ENCODE data around the gene MRPS6. TPM values are rescaled to one million over a fixed set of nuclear protein-coding genes. Genes with fewer than 3 reads are reported as not detected.

MRPS6 gene
- total RNA-seq, 1 experiment from 2014 or later = 109 TPM

DNA sequence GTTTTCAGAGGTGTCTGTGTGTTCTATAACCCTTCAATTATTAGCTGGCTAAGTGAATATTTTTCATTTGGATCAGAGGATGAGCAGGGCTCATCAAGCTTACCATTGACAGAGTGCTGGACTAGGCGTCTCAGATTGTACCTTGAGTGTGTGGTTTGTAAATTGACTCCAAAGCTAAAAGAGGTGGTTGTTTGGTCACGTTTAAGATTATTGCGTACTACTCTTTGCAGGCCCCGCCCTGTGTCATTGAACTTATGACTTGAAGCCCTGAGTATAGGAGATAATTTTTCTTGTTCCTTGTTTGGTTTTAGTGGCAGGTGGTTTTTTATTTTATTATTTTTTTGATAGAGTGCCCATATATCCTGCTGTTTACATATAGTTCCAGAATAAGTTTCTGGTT lies 17.7 kb downstream of the MRPS6 start:
- H3K27me3 ChIP-seq (ENCODE audit: control insufficient read depth, insufficient read depth, low read length) = no peaks in the 10 kb centered on the region
- BruUV-seq (replicated peaks) = no TSS peak
- no peak overlapping the region for H3K27ac ChIP-seq (ENCODE audit: low read length)
- POLR2A ChIA-PET = no interaction called here
- CTCF ChIA-PET = interaction anchor here (0.6 kb wide), 1 partner anchor 23 kb away, joined by 4 read pairs; no protein-coding TSS in a partner anchor
- no peaks in the 10 kb centered on the region for H3K9me3 ChIP-seq (ENCODE audit: control insufficient read depth, insufficient read depth, low read depth, low read length)
- H3K4me3 ChIP-seq (ENCODE audit: low read depth in 2 of 2, low read length in 2 of 2) = no peak overlapping the region
- TF ChIP-seq, protein P1, sequence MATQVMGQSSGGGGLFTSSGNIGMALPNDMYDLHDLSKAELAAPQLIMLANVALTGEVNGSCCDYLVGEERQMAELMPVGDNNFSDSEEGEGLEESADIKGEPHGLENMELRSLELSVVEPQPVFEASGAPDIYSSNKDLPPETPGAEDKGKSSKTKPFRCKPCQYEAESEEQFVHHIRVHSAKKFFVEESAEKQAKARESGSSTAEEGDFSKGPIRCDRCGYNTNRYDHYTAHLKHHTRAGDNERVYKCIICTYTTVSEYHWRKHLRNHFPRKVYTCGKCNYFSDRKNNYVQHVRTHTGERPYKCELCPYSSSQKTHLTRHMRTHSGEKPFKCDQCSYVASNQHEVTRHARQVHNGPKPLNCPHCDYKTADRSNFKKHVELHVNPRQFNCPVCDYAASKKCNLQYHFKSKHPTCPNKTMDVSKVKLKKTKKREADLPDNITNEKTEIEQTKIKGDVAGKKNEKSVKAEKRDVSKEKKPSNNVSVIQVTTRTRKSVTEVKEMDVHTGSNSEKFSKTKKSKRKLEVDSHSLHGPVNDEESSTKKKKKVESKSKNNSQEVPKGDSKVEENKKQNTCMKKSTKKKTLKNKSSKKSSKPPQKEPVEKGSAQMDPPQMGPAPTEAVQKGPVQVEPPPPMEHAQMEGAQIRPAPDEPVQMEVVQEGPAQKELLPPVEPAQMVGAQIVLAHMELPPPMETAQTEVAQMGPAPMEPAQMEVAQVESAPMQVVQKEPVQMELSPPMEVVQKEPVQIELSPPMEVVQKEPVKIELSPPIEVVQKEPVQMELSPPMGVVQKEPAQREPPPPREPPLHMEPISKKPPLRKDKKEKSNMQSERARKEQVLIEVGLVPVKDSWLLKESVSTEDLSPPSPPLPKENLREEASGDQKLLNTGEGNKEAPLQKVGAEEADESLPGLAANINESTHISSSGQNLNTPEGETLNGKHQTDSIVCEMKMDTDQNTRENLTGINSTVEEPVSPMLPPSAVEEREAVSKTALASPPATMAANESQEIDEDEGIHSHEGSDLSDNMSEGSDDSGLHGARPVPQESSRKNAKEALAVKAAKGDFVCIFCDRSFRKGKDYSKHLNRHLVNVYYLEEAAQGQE (IDR thresholded peaks at IDR 0.05; ENCODE audit: insufficient read depth in 1 of 2, low read depth in 2 of 2, low read length in 1 of 2) = no peak
- TF ChIP-seq POLR2AphosphoS5 (IDR thresholded peaks at IDR 0.05; ENCODE audit: low read depth, low read length) (no peak), SIN3A (IDR thresholded peaks at IDR 0.05; ENCODE audit: borderline replicate concordance, insufficient read depth, low read depth, low read length) (no peak)
- peaks cover 62% of the 10 kb centered on the region for H3K4me1 ChIP-seq (ENCODE audit: control insufficient read depth, insufficient read depth, low read length)
- ATAC-seq (no peak), DNase-seq (ENCODE audit: low read depth, low spot score) (no peak)
- peaks cover 3% of the 10 kb centered on the region; the same call in 1 of the 2 replicates for H3K36me3 ChIP-seq (ENCODE audit: control insufficient read depth, insufficient read depth, low read length)
- intact Hi-C loops (cut with micrococcal nuclease; ENCODE audit: unreplicated experiment) (no loop called here), in situ Hi-C loops (cut with HindIII; ENCODE audit: low pct_unique_long_range_greater_than_20kb, low sequenced_read_pairs) (no loop called here)

DNA sequence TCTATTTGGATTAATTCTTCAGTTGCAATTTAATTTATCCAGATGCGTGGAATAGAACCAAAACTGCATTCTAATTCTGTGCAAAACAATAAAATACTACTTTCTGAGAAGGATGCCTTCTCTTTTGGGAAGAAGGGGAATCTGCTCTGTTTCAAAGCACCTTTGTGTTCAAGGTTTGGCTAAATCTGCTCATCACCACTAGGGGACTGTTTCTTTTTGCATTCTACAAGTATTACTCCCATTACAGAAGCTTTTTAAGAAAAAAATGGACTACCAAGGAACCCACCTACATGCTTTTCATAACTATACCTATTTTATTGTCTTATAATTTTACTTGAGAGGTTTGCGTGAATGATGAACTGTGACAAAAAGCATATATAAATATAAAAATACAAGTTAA lies 18.2 kb downstream of the MRPS6 start:
- intact Hi-C loops (cut with micrococcal nuclease; ENCODE audit: unreplicated experiment) = no loop called here

More for the DNA sequence above, 18.2 kb downstream of the MRPS6 start:
- DNase-seq (ENCODE audit: low read depth, low spot score) (no peak), ATAC-seq (no peak)
- Histone ChIP-seq H3K27ac (ENCODE audit: low read length) (no peak overlapping the region), H3K36me3 (ENCODE audit: control insufficient read depth, insufficient read depth, low read length) (peaks cover 3% of the 10 kb centered on the region; the same call in 1 of the 2 replicates), H3K4me1 (ENCODE audit: control insufficient read depth, insufficient read depth, low read length) (peaks cover 56% of the 10 kb centered on the region), H3K4me3 (ENCODE audit: low read depth in 2 of 2, low read length in 2 of 2) (no peak overlapping the region), H3K9me3 (ENCODE audit: control insufficient read depth, insufficient read depth, low read depth, low read length) (no peaks in the 10 kb centered on the region), H3K27me3 (ENCODE audit: control insufficient read depth, insufficient read depth, low read length) (no peaks in the 10 kb centered on the region)
- TF ChIP-seq POLR2AphosphoS5 (IDR thresholded peaks at IDR 0.05; ENCODE audit: low read depth, low read length) = no peak
- no peak for TF ChIP-seq TCF7L2 (IDR thresholded peaks at IDR 0.05; ENCODE audit: low read depth, low read length)
- TF ChIP-seq, protein P2, sequence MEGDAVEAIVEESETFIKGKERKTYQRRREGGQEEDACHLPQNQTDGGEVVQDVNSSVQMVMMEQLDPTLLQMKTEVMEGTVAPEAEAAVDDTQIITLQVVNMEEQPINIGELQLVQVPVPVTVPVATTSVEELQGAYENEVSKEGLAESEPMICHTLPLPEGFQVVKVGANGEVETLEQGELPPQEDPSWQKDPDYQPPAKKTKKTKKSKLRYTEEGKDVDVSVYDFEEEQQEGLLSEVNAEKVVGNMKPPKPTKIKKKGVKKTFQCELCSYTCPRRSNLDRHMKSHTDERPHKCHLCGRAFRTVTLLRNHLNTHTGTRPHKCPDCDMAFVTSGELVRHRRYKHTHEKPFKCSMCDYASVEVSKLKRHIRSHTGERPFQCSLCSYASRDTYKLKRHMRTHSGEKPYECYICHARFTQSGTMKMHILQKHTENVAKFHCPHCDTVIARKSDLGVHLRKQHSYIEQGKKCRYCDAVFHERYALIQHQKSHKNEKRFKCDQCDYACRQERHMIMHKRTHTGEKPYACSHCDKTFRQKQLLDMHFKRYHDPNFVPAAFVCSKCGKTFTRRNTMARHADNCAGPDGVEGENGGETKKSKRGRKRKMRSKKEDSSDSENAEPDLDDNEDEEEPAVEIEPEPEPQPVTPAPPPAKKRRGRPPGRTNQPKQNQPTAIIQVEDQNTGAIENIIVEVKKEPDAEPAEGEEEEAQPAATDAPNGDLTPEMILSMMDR (IDR thresholded peaks at IDR 0.05) = peak; percentile 34; the same call in 1 of the 2 replicates
- TF ChIP-seq, protein P1 (IDR thresholded peaks at IDR 0.05; ENCODE audit: insufficient read depth in 1 of 2, low read depth in 2 of 2, low read length in 1 of 2) = no peak
- TF ChIP-seq SIN3A (IDR thresholded peaks at IDR 0.05; ENCODE audit: borderline replicate concordance, insufficient read depth, low read depth, low read length) = no peak
- in situ Hi-C loops (cut with HindIII; ENCODE audit: low pct_unique_long_range_greater_than_20kb, low sequenced_read_pairs) = no loop called here
- BruUV-seq (replicated peaks) = no TSS peak
- ChIA-PET CTCF (interaction anchor here (1.0 kb wide), 1 partner anchor 168 kb away, joined by 4 read pairs; no protein-coding TSS in a partner anchor), POLR2A (no interaction called here)
